Gastrocnemius medialis (tissue), 4 donors: ENCODE results near the gene ZNF837. TPM values are rescaled to one million over a fixed set of nuclear protein-coding genes. Genes with fewer than 3 reads are reported as not detected.

Experiments used
- ATAC-seq, 2 donors: fragments of 150-250 bp; one replicate each; pipeline ENCODE4 v1.9.1; 2016
- DNase-seq, 2 donors: peaks; one replicate each; pipeline ENCODE4 v3.0.0-alpha.2; 2019
- H3K27ac ChIP-seq, 4 donors: fragments of 200-600 bp; sonication (generic); 1 replicate in 1 of 4; 2 replicates in 3 of 4; pipeline ENCODE4 v1.5.1; 2016 to 2018; ENCODE audit warnings: mild to moderate bottlenecking in 2 of 4, moderate library complexity in 1 of 4
- H3K27me3 ChIP-seq, 3 donors: fragments of 200-600 bp; sonication (generic) in 2 of 3; 1 replicate in 1 of 3; 2 replicates in 2 of 3; pipeline versions ENCODE4 v1.5.1 to v1.6.0; 2016 to 2019; ENCODE audit warnings: mild to moderate bottlenecking in 1 of 3, moderate library complexity in 1 of 3
- H3K36me3 ChIP-seq, 2 donors: fragments of 200-600 bp; sonication (generic) in 1 of 2; one replicate each; pipeline ENCODE4 v1.5.1; 2017 to 2018
- H3K4me1 ChIP-seq, 2 donors: fragments of 200-600 bp; sonication (generic) in 1 of 2; one replicate each; pipeline ENCODE4 v1.5.1; 2016 to 2017; ENCODE audit warnings: mild to moderate bottlenecking in 2 of 2
- H3K4me3 ChIP-seq, 4 donors: fragments of 200-600 bp; sonication (generic) in 3 of 4; 1 replicate in 1 of 4; 2 replicates in 3 of 4; pipeline ENCODE4 v1.5.1; 2016 to 2019; ENCODE audit warnings: mild to moderate bottlenecking in 2 of 4
- H3K9me3 ChIP-seq, 3 donors: fragments of 200-600 bp; sonication (generic) in 2 of 3; 1 replicate in 1 of 3; 2 replicates in 2 of 3; pipeline ENCODE4 v1.5.1; 2016 to 2019
- CTCF ChIP-seq, 5 experiments: fragments of 450-650 bp in 3 of 5; fragments of 200-600 bp in 2 of 5; sonication (generic) in 2 of 5; IDR thresholded peaks in 4 of 5; conservative IDR thresholded peaks in 1 of 5; 1 replicate in 4 of 5; 2 replicates in 1 of 5; pipeline ENCODE4 v1.5.1; 2016 to 2019; ENCODE audit warnings: antibody characterized with exemption in 5 of 5, mild to moderate bottlenecking in 3 of 5, moderate library complexity in 3 of 5
- POLR2A ChIP-seq, 2 donors: fragments of 450-650 bp; IDR thresholded peaks; one replicate each; pipeline ENCODE4 v1.6.1; 2017; ENCODE audit warnings: antibody characterized with exemption in 2 of 2, mild to moderate bottlenecking in 2 of 2, moderate library complexity in 2 of 2
- in situ Hi-C, 4 donors: fragments of 200-750 bp; cut with MboI; loops; one replicate each; pipeline versions ENCODE4 v1.15.0 to v1.8.0; 2017; ENCODE audit warnings: low sequenced_read_pairs in 4 of 4
- intact Hi-C: fragments of 100-400 bp; cut with DNase I; formaldehyde crosslinking; loops from one replicate; pipeline ENCODE4 v1.15.1; 2023; ENCODE audit warnings: low total_unique reads
- total RNA-seq, 4 donors: library from RNA; depleted of rRNA; stranded (reverse); fragments of >200 nt; gene quantifications; one replicate each; pipeline versions ENCODE4 v1.1.0 to v1.2.3, GENCODE V29; 2016

Gene ZNF837
- total RNA-seq, 4 donors from 2014 or later = 0.11 to 0.36 TPM; not detected in 2

GRCh38 chr19:58357481-58358145 lies 23.2 kb downstream of the ZNF837 start:
- H3K4me1 ChIP-seq = peaks cover 0 to 8% of the 10 kb centered on the region in 2 donors
- in situ Hi-C loops = no loop called here
- H3K4me3 ChIP-seq = no peak overlapping the region
- no peaks in the 10 kb centered on the region for H3K9me3 ChIP-seq
- ATAC-seq (no peak), DNase-seq (no peak)
- intact Hi-C loops = no loop called here
- no peak overlapping the region for H3K27ac ChIP-seq
- no peak for TF ChIP-seq POLR2A (IDR thresholded peaks at IDR 0.05)
- no peak for TF ChIP-seq CTCF (IDR thresholded peaks at IDR 0.05 in 4 of 5, conservative IDR thresholded peaks at IDR 0.05 in 1 of 5)
- H3K36me3 ChIP-seq = no peaks in the 10 kb centered on the region
- H3K27me3 ChIP-seq = peaks cover 2 to 23% (median 9%) of the 10 kb centered on the region in 3 donors

GRCh38 chr19:58356766-58357480 lies 23.9 kb downstream of the ZNF837 start:
- no peak for DNase-seq
- no peak for ATAC-seq
- in situ Hi-C loops (no loop called here), intact Hi-C loops (no loop called here)
- peaks cover 0 to 7% of the 10 kb centered on the region in 2 donors for H3K4me1 ChIP-seq
- TF ChIP-seq CTCF (IDR thresholded peaks at IDR 0.05 in 4 of 5, conservative IDR thresholded peaks at IDR 0.05 in 1 of 5) (no peak), POLR2A (IDR thresholded peaks at IDR 0.05) (no peak)
- no peaks in the 10 kb centered on the region for H3K9me3 ChIP-seq
- H3K27ac ChIP-seq = no peak overlapping the region
- H3K36me3 ChIP-seq = no peaks in the 10 kb centered on the region
- peaks cover 2 to 23% (median 9%) of the 10 kb centered on the region in 3 donors for H3K27me3 ChIP-seq
- peak overlapping the region; percentile 9 to 38 (median 32) for H3K4me3 ChIP-seq

- no peaks in the 10 kb centered on the region for H3K36me3 ChIP-seq
- in situ Hi-C loops = no loop called here
Observed at GRCh38 chr19:58355908-58356765, 24.7 kb downstream of the ZNF837 start.

More at GRCh38 chr19:58355908-58356765, 24.7 kb downstream of the ZNF837 start:
- H3K27me3 ChIP-seq = peaks cover 2 to 25% (median 10%) of the 10 kb centered on the region in 3 donors
- H3K27ac ChIP-seq = no peak overlapping the region
- intact Hi-C loops = no loop called here
- peak overlapping the region; percentile 9 to 38 (median 32) for H3K4me3 ChIP-seq
- no peaks in the 10 kb centered on the region for H3K4me1 ChIP-seq
- H3K9me3 ChIP-seq = no peaks in the 10 kb centered on the region
- no peak for ATAC-seq
- no peak for TF ChIP-seq CTCF (IDR thresholded peaks at IDR 0.05 in 4 of 5, conservative IDR thresholded peaks at IDR 0.05 in 1 of 5)
- no peak for TF ChIP-seq POLR2A (IDR thresholded peaks at IDR 0.05)
- no peak for DNase-seq
